Mesenchymal stem cell (in vitro differentiated cells and primary cell): Measurements from ENCODE around the gene ZNF24.

Experiments used
- DNase-seq: peaks from one replicate; pipeline ENCODE4 v3.0.0-alpha.2; 2013
- H2AFZ ChIP-seq: one replicate; pipeline ENCODE4 v1.6.1; 2013; ENCODE audit warnings: low read depth, mild to moderate bottlenecking, control low read depth, inconsistent platforms, low read length, moderate library complexity
- H2AK5ac ChIP-seq: 2 replicates; pipeline ENCODE4 v1.6.1; 2013; ENCODE audit warnings: low read length, moderate library complexity, mild to moderate bottlenecking, inconsistent platforms; ENCODE audit not compliant: severe bottlenecking
- H2BK120ac ChIP-seq: one replicate; pipeline ENCODE4 v1.6.1; 2013; ENCODE audit warnings: low read depth, mild to moderate bottlenecking, inconsistent platforms, low read length, moderate library complexity
- H2BK12ac ChIP-seq, 2 experiments: one replicate each; pipeline ENCODE4 v1.6.1; 2013; ENCODE audit warnings: inconsistent platforms in 2 of 2, low read length in 2 of 2, mild to moderate bottlenecking in 2 of 2, moderate library complexity in 2 of 2, control low read depth in 1 of 2
- H2BK15ac ChIP-seq: one replicate; pipeline ENCODE4 v1.6.1; 2013; ENCODE audit warnings: mild to moderate bottlenecking, low read depth, inconsistent platforms; ENCODE audit not compliant: poor library complexity, severe bottlenecking
- H2BK5ac ChIP-seq: 2 replicates; pipeline ENCODE4 v1.6.1; 2013; ENCODE audit warnings: low read depth, mild to moderate bottlenecking, low read length, control low read depth, inconsistent platforms; ENCODE audit not compliant: poor library complexity, severe bottlenecking
- H3K14ac ChIP-seq, 2 experiments: one replicate each; pipeline ENCODE4 v1.6.1; 2013; ENCODE audit warnings: inconsistent platforms in 2 of 2, low read length in 2 of 2, control low read depth in 1 of 2, mild to moderate bottlenecking in 1 of 2, moderate library complexity in 1 of 2
- H3K18ac ChIP-seq, 2 experiments: one replicate each; pipeline ENCODE4 v1.6.1; 2013; ENCODE audit warnings: inconsistent platforms in 2 of 2, low read length in 2 of 2, control low read depth in 1 of 2, low read depth in 1 of 2, mild to moderate bottlenecking in 1 of 2
- H3K23ac ChIP-seq, 2 experiments: one replicate each; pipeline ENCODE4 v1.6.1; 2013; ENCODE audit warnings: inconsistent platforms in 2 of 2, low read length in 2 of 2, mild to moderate bottlenecking in 2 of 2, moderate library complexity in 2 of 2, control low read depth in 1 of 2
- H3K27ac ChIP-seq: 2 replicates; pipeline ENCODE4 v1.5.1; 2013; ENCODE audit warnings: mild to moderate bottlenecking, moderate library complexity, low read length, control low read depth, inconsistent platforms; ENCODE audit not compliant: poor library complexity, severe bottlenecking
- H3K27me3 ChIP-seq, 2 experiments: 2 replicates each; pipeline versions ENCODE4 v1.6.1 to v1.7.0; 2013; ENCODE audit warnings: low read length in 2 of 2, mild to moderate bottlenecking in 2 of 2, moderate library complexity in 2 of 2, control low read depth in 1 of 2, inconsistent platforms in 1 of 2; ENCODE audit not compliant: control insufficient read depth in 1 of 2, insufficient read depth in 1 of 2
- H3K36me3 ChIP-seq, 2 experiments: 2 replicates each; pipeline versions ENCODE4 v1.6.1 to v1.7.0; 2013; ENCODE audit warnings: low read length in 2 of 2, control low read depth in 1 of 2, inconsistent platforms in 1 of 2, low read depth in 1 of 2, mild to moderate bottlenecking in 1 of 2; ENCODE audit not compliant: insufficient read depth in 2 of 2, control insufficient read depth in 1 of 2
- H3K4ac ChIP-seq, 2 experiments: one replicate each; pipeline ENCODE4 v1.6.1; 2013; ENCODE audit warnings: inconsistent platforms in 2 of 2, low read length in 2 of 2, mild to moderate bottlenecking in 2 of 2, moderate library complexity in 2 of 2, control low read depth in 1 of 2, low read depth in 1 of 2
- H3K4me1 ChIP-seq: 2 replicates; pipeline ENCODE4 v1.6.1; 2013; ENCODE audit warnings: low read depth, low read length, control low read depth; ENCODE audit not compliant: control insufficient read depth, insufficient read depth
- H3K4me2 ChIP-seq: 2 replicates; pipeline ENCODE4 v1.6.1; 2013; ENCODE audit warnings: low read length, mild to moderate bottlenecking, inconsistent platforms; ENCODE audit not compliant: poor library complexity, severe bottlenecking
- H3K4me3 ChIP-seq, 2 experiments: 2 replicates each; pipeline versions ENCODE4 v1.5.1 to v1.7.0; 2013; ENCODE audit warnings: low read length in 2 of 2, mild to moderate bottlenecking in 2 of 2, control low read depth in 1 of 2, low read depth in 1 of 2; ENCODE audit not compliant: insufficient read depth in 1 of 2
- H3K79me1 ChIP-seq: replicated peaks from 2 replicates; pipeline ENCODE4 v1.6.1; 2013; ENCODE audit warnings: mild to moderate bottlenecking, control low read depth, low read length, inconsistent platforms; ENCODE audit not compliant: poor library complexity, severe bottlenecking
- H3K9ac ChIP-seq: 2 replicates; pipeline ENCODE4 v1.7.0; 2013; ENCODE audit warnings: mild to moderate bottlenecking, low read length, moderate library complexity
- H3K9me3 ChIP-seq: 2 replicates; pipeline ENCODE4 v1.7.0; 2013; ENCODE audit warnings: mild to moderate bottlenecking, low read length; ENCODE audit not compliant: control insufficient read depth
- H4K8ac ChIP-seq: one replicate; pipeline ENCODE4 v1.6.1; 2013; ENCODE audit warnings: inconsistent platforms, mild to moderate bottlenecking, low read length, moderate library complexity
- H4K91ac ChIP-seq: one replicate; pipeline ENCODE4 v1.6.1; 2013; ENCODE audit warnings: mild to moderate bottlenecking, low read length, inconsistent platforms
- WGBS: methylation state at CpG from one replicate; pipeline ENCODE4 v1.1.7; 2013; ENCODE audit warnings: mixed read lengths; 5-methylcytosine and 5-hydroxymethylcytosine counted together

Gene ZNF24

DNA sequence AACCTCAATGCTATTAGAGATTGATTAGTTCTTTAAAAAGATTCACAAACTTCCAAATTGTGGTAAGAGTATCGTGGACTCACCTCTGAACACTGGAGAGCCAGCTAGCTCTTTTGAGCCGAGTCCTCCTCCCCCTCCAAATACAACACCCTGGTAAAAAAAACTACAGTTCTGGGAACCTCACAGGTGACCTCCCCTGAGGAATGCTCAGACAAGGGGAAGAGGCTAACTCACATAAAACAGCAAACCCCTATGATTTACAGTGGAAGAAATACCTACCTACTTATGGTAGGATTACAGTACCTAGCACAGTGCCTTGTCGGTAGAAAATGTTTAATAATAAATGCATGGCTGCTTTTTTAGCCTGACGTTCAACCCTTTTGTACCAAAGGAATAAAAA lies 8.4 kb downstream of the ZNF24 start:
- Histone ChIP-seq H3K9ac (no peak overlapping the region), H3K4me3 (no peak overlapping the region), H3K27ac (no peak overlapping the region), H2BK12ac (no peak overlapping the region), H3K14ac (no peak overlapping the region), H2AK5ac (no peak overlapping the region), H3K4me1 (no peaks in the 10 kb centered on the region), H2BK120ac (no peak overlapping the region), H3K18ac (no peak overlapping the region), H3K36me3 (peaks cover 32 to 99% of the 10 kb centered on the region in 2 experiments), H3K27me3 (no peaks in the 10 kb centered on the region), H4K91ac (no peak overlapping the region), H4K8ac (no peak overlapping the region), H3K23ac (no peak overlapping the region), H2AFZ (no peak overlapping the region), H2BK15ac (no peak overlapping the region), H3K79me1 (peaks cover 27% of the 10 kb centered on the region), H2BK5ac (no peak overlapping the region), H3K9me3 (peaks cover 87% of the 10 kb centered on the region), H3K4me2 (no peak overlapping the region), H3K4ac (no peak overlapping the region)
- 95% methylated on average over 4 of the region's 4 CpGs for WGBS
- DNase-seq, result no peak

GRCh38 chr18:35334821-35335220 lies 9.4 kb downstream of the ZNF24 start:
- Histone ChIP-seq H4K91ac (no peak overlapping the region), H3K4me3 (no peak overlapping the region), H3K4me2 (no peak overlapping the region), H3K27ac (no peak overlapping the region), H3K9ac (no peak overlapping the region), H3K9me3 (peaks cover 89% of the 10 kb centered on the region), H2AFZ (no peak overlapping the region), H2BK5ac (no peak overlapping the region), H3K79me1 (peaks cover 22% of the 10 kb centered on the region), H3K18ac (no peak overlapping the region), H3K4me1 (no peaks in the 10 kb centered on the region), H2BK120ac (no peak overlapping the region), H2BK15ac (no peak overlapping the region), H3K4ac (no peak overlapping the region), H3K14ac (no peak overlapping the region), H2BK12ac (no peak overlapping the region), H3K23ac (no peak overlapping the region), H3K36me3 (peaks cover 27 to 88% of the 10 kb centered on the region in 2 experiments), H4K8ac (no peak overlapping the region), H3K27me3 (no peaks in the 10 kb centered on the region), H2AK5ac (no peak overlapping the region)
- 94% methylated on average over 3 of the region's 3 CpGs for WGBS
- DNase-seq, result no peak

DNA sequence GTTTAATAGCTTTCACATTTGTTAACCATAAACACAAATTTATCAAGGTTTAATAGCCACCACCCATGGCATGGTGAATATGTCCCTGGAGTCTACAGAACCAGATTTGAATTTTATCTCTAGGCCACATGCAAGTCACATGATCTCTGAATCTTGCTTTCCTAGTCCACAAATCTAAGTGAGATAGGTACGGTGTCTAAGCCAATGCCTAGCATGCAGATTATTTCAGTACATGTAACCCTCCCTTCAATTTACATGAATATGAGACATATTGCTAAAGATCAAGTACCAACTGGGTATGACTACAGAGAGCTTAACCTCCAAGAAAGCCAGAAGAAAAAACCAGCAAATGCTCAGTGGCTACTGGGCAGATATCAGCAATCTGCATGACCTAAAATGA lies 10.0 kb downstream of the ZNF24 start:
- H3K14ac ChIP-seq, result no peak overlapping the region
- peak overlapping the region in 1 of 2 experiments; percentile 8 for H3K4me3 ChIP-seq
- 87% methylated on average over 1 of the region's 1 CpG for WGBS
- H2BK5ac ChIP-seq, result no peak overlapping the region
- no peak overlapping the region for H2BK12ac ChIP-seq
- H3K4me2 ChIP-seq, result no peak overlapping the region
- no peak overlapping the region for H4K91ac ChIP-seq
- no peaks in the 10 kb centered on the region for H3K27me3 ChIP-seq
- no peak overlapping the region for H2AFZ ChIP-seq
- H3K9ac ChIP-seq, result no peak overlapping the region
- H2AK5ac ChIP-seq, result no peak overlapping the region
- peaks cover 88% of the 10 kb centered on the region for H3K9me3 ChIP-seq
- no peak overlapping the region for H3K18ac ChIP-seq
- no peak overlapping the region for H2BK15ac ChIP-seq
- peaks cover 18% of the 10 kb centered on the region for H3K79me1 ChIP-seq
- no peak overlapping the region for H3K4ac ChIP-seq
- no peak overlapping the region for H4K8ac ChIP-seq
- no peak overlapping the region for H3K27ac ChIP-seq
- no peak overlapping the region for H2BK120ac ChIP-seq
- H3K23ac ChIP-seq, result no peak overlapping the region
- DNase-seq, result no peak
- H3K4me1 ChIP-seq, result no peaks in the 10 kb centered on the region
- peaks cover 21 to 82% of the 10 kb centered on the region in 2 experiments for H3K36me3 ChIP-seq

DNA sequence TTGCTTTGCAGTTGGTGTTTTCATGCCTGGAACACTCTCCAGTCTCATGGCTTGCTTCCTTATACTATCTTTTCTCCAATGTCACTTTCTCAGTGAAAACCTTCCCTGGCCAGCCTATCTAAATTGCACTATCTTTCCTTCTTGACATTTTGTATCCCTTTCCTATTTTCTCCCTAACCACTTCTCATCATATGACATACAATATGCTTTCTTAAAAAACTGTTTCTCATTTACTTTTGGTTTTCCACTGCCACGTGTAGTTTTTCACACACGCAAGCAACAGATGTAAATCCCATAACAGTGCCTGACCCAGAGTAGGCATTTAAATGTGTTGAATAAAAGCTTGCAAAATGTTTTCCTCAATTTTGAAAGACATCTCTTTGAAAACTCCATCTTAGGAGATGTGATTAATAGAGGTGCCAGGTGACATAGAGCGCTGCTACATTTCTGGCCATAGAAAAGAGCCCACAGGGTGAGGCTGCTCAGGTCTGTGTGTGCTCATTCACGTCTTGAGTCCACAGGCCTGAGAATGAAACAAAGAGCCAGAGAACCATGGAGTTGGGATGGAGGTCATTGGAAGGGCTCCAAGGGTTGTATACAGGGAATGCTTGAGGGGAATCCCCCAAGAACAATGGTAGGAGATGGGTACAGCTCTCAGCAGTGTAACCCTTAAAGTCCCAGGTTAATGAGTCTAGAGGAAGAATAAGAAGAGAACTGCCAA lies 12.7 kb downstream of the ZNF24 start:
- 94% methylated on average over 3 of the region's 4 CpGs for WGBS
- Histone ChIP-seq H3K23ac (no peak overlapping the region), H3K9me3 (peaks cover 88% of the 10 kb centered on the region), H3K4me2 (no peak overlapping the region), H3K27ac (no peak overlapping the region), H3K4me1 (no peaks in the 10 kb centered on the region), H2BK120ac (no peak overlapping the region), H4K8ac (no peak overlapping the region), H2AFZ (no peak overlapping the region), H2BK5ac (no peak overlapping the region), H3K4me3 (no peak overlapping the region), H3K36me3 (peaks cover 14 to 55% of the 10 kb centered on the region in 2 experiments), H3K27me3 (no peaks in the 10 kb centered on the region), H3K79me1 (peaks cover 8% of the 10 kb centered on the region), H2BK12ac (no peak overlapping the region), H3K18ac (no peak overlapping the region), H3K14ac (no peak overlapping the region), H2BK15ac (no peak overlapping the region), H3K9ac (no peak overlapping the region), H3K4ac (no peak overlapping the region), H2AK5ac (no peak overlapping the region), H4K91ac (no peak overlapping the region)
- no peak for DNase-seq
